Testis (tissue), 3 donors: ENCODE data around the gene GALNT9. TPM values are rescaled to one million over a fixed set of nuclear protein-coding genes. Genes with fewer than 3 reads are reported as not detected.

Experiments used
- DNase-seq: peaks from one replicate; pipeline ENCODE4 v3.0.0-alpha.2; 2019
- H3K27ac ChIP-seq, 2 donors: fragments of 200-600 bp; sonication (generic); one replicate each; pipeline ENCODE4 v1.5.1; 2019
- H3K27me3 ChIP-seq: fragments of 200-600 bp; sonication (generic); one replicate; pipeline ENCODE4 v1.5.1; 2019
- H3K36me3 ChIP-seq: fragments of 200-600 bp; sonication (generic); one replicate; pipeline ENCODE4 v1.5.1; 2017; ENCODE audit warnings: low read depth; ENCODE audit errors: missing control alignments
- H3K4me1 ChIP-seq: fragments of 200-600 bp; sonication (generic); one replicate; pipeline ENCODE4 v1.5.1; 2019
- H3K4me3 ChIP-seq, 2 donors: fragments of 200-600 bp; sonication (generic); one replicate each; pipeline ENCODE4 v1.5.1; 2017 to 2019
- H3K9me3 ChIP-seq: fragments of 200-600 bp; sonication (generic); one replicate; pipeline ENCODE4 v1.5.1; 2017
- CTCF ChIP-seq, 3 experiments: fragments of 450-650 bp in 2 of 3; fragments of 200-600 bp in 1 of 3; sonication (generic) in 1 of 3; IDR thresholded peaks; one replicate each; pipeline ENCODE4 v1.5.1; 2016 to 2019; ENCODE audit warnings: antibody characterized with exemption in 3 of 3, mild to moderate bottlenecking in 2 of 3, moderate library complexity in 1 of 3
- POLR2A ChIP-seq: fragments of 450-650 bp; IDR thresholded peaks from one replicate; pipeline ENCODE4 v1.6.1; 2017; ENCODE audit warnings: antibody characterized with exemption, mild to moderate bottlenecking, moderate library complexity
- WGBS, 2 donors: methylation state at CpG; one replicate each; pipeline ENCODE4 v1.1.5; 2018; 5-methylcytosine and 5-hydroxymethylcytosine counted together
- intact Hi-C: fragments of 100-400 bp; cut with DNase I; formaldehyde crosslinking; loops from one replicate; pipeline ENCODE4 v1.15.1; 2023; ENCODE audit warnings: low total_unique reads
- polyA plus RNA-seq: library from polyadenylated mRNA; stranded (reverse); fragments of 350-450 nt; fragmentation: Illumina TruSeq; extraction: RNeasy Lipid Tissue Mini Kit (QIAGEN cat#74804); gene quantifications from one replicate; pipeline ENCODE4 v1.2.3, GENCODE V29; 2014; ENCODE audit warnings: low read depth, low replicate concordance; ENCODE audit not compliant: insufficient read depth
- total RNA-seq, 2 donors: library from RNA; depleted of rRNA; stranded (reverse); fragments of >200 nt; gene quantifications; one replicate each; pipeline ENCODE4 v1.2.3, GENCODE V29; 2016

The GALNT9 gene
- total and polyA plus RNA-seq, 3 donors from 2014 or later: 1.1 to 1.5 (median 1.3) TPM

GRCh38 chr12:132366341-132366861 lies 37.0 kb upstream of the GALNT9 start:
- no peaks in the 10 kb centered on the region for H3K9me3 ChIP-seq
- no peak overlapping the region for H3K27ac ChIP-seq
- TF ChIP-seq CTCF (IDR thresholded peaks at IDR 0.05) (no peak), POLR2A (no peak)
- intact Hi-C loops: no loop called here
- H3K4me3 ChIP-seq: no peak overlapping the region
- H3K36me3 ChIP-seq: no peaks in the 10 kb centered on the region
- WGBS, 2 donors: 71 to 73% methylated on average over 4 to 17 of the region's 17 CpGs
- no peaks in the 10 kb centered on the region for H3K4me1 ChIP-seq
- H3K27me3 ChIP-seq: no peaks in the 10 kb centered on the region
- DNase-seq: no peak

- intact Hi-C loops: no loop called here
- DNase-seq: no peak
- Histone ChIP-seq H3K4me3 (no peak overlapping the region), H3K9me3 (no peaks in the 10 kb centered on the region), H3K4me1 (no peaks in the 10 kb centered on the region), H3K27ac (no peak overlapping the region), H3K27me3 (no peaks in the 10 kb centered on the region), H3K36me3 (no peaks in the 10 kb centered on the region)
- no peak for TF ChIP-seq CTCF (IDR thresholded peaks at IDR 0.05)
- TF ChIP-seq POLR2A: no peak
- WGBS, 2 donors: 71 to 86% methylated on average over 5 to 10 of the region's 10 CpGs
Measured at GRCh38 chr12:132365226-132365625, 35.8 kb upstream of the GALNT9 start.

- Histone ChIP-seq H3K9me3 (no peaks in the 10 kb centered on the region), H3K27me3 (no peaks in the 10 kb centered on the region), H3K4me3 (no peak overlapping the region), H3K27ac (no peak overlapping the region), H3K4me1 (no peaks in the 10 kb centered on the region), H3K36me3 (no peaks in the 10 kb centered on the region)
- DNase-seq: no peak
- intact Hi-C loops: no loop called here
- WGBS, 2 donors: 58 to 66% methylated on average over 2 to 12 of the region's 15 CpGs
- TF ChIP-seq POLR2A (no peak), CTCF (IDR thresholded peaks at IDR 0.05) (no peak)
Measured at GRCh38 chr12:132364348-132364902, 35.0 kb upstream of the GALNT9 start.

- Histone ChIP-seq H3K4me1 (no peaks in the 10 kb centered on the region), H3K36me3 (no peaks in the 10 kb centered on the region), H3K27ac (no peak overlapping the region), H3K9me3 (no peaks in the 10 kb centered on the region), H3K27me3 (no peaks in the 10 kb centered on the region), H3K4me3 (no peak overlapping the region)
- DNase-seq: no peak
- 89 to 91% methylated on average over 8 to 22 of the region's 22 CpGs for WGBS, 2 donors
- TF ChIP-seq POLR2A (no peak), CTCF (IDR thresholded peaks at IDR 0.05) (no peak)
- intact Hi-C loops: no loop called here
Measured at GRCh38 chr12:132363661-132364347, 34.4 kb upstream of the GALNT9 start.
